HEK293 (cell line): ENCODE data around the gene RGN.

Experiments
- BCL11A ChIP-seq: fragments of 450-650 bp; formaldehyde crosslinking; IDR thresholded peaks from 2 replicates; pipeline ENCODE4 v1.5.1; 2016; ENCODE audit warnings: low read depth, missing biosample characterization, missing genetic modification characterization
- CTCF ChIP-seq: fragments of 450-650 bp; formaldehyde crosslinking; IDR thresholded peaks from 2 replicates; pipeline ENCODE4 v1.5.1; 2016; ENCODE audit warnings: missing biosample characterization, missing genetic modification characterization
- PRDM10 ChIP-seq: fragments of 450-650 bp; formaldehyde crosslinking; IDR thresholded peaks from 2 replicates; pipeline ENCODE4 v1.5.1; 2016; ENCODE audit warnings: missing biosample characterization, missing genetic modification characterization
- SP2 ChIP-seq: fragments of 450-650 bp; formaldehyde crosslinking; IDR thresholded peaks from 2 replicates; pipeline ENCODE4 v1.5.1; 2016; ENCODE audit warnings: missing biosample characterization, missing genetic modification characterization
- SP7 ChIP-seq: fragments of 450-650 bp; formaldehyde crosslinking; IDR thresholded peaks from 2 replicates; pipeline ENCODE4 v1.5.1; 2016; ENCODE audit warnings: missing biosample characterization, missing genetic modification characterization
- TSHZ1 ChIP-seq: fragments of 450-650 bp; formaldehyde crosslinking; IDR thresholded peaks from 2 replicates; pipeline ENCODE4 v1.5.1; 2016; ENCODE audit warnings: missing biosample characterization, missing genetic modification characterization, borderline replicate concordance
- ZNF274 ChIP-seq, 2 experiments: fragments of 200-500 bp in 1 of 2; fragments of 450-650 bp in 1 of 2; sonication (Bioruptor generic) in 1 of 2; formaldehyde crosslinking in 1 of 2; IDR thresholded peaks; 2 replicates each; pipeline versions ENCODE4 v1.5.1 to v1.6.1; 2014 to 2016; ENCODE audit warnings: borderline replicate concordance in 1 of 2, inconsistent platforms in 1 of 2, low read length in 1 of 2, missing biosample characterization in 1 of 2, missing genetic modification characterization in 1 of 2

GRCh38 chrX:47098338-47099094 lies 20.3 kb downstream of the RGN start:
- TF ChIP-seq ZNF274 (IDR thresholded peaks at IDR 0.05; ENCODE audit: low read length) (no peak), ZNF274 (tag by site-specific recombination; IDR thresholded peaks at IDR 0.05; ENCODE audit: borderline replicate concordance) (no peak), PRDM10 (tag by site-specific recombination) (no peak), CTCF (tag by site-specific recombination) (no peak), SP2 (tag by site-specific recombination) (no peak), SP7 (no peak), TSHZ1 (tag by site-specific recombination) (no peak), BCL11A (tag by site-specific recombination) (no peak)
